Panc1 (cell line): ENCODE results near the gene NFATC2. TPM values are rescaled to one million over a fixed set of nuclear protein-coding genes. Genes with fewer than 3 reads are reported as not detected.

Experiments used
- ATAC-seq: fragments of 200-7000 bp; cut with Tn5 transposase; 2 replicates; pipeline ENCODE4 v1.9.1; 2020; ENCODE audit warnings: mild to moderate bottlenecking, moderate library complexity
- BruUV-seq: library from RNA; stranded (reverse); fragments of 400-500 nt; replicated peaks from 2 replicates; lab custom pipeline; 2021; lab: Mats Ljungman, UMichigan
- CTCF ChIA-PET: fragments of 300-600 bp; sonication (Branson Sonifier 250); formaldehyde crosslinking; loops from one replicate; lab custom pipeline; 2022; ENCODE audit warnings: antibody characterized with exemption; lab: Charles Lee
- POLR2A ChIA-PET: fragments of 300-600 bp; sonication (Branson Sonifier 250); formaldehyde crosslinking; loops from one replicate; lab custom pipeline; 2022; ENCODE audit warnings: antibody characterized with exemption; lab: Charles Lee
- DNase-seq: peaks from one replicate; pipeline ENCODE4 v3.0.0-alpha.2; 2010; ENCODE audit warnings: low read depth, low spot score
- H3K27ac ChIP-seq: 2 replicates; pipeline ENCODE4 v1.5.1; 2011; ENCODE audit warnings: mild to moderate bottlenecking, low read length, inconsistent platforms
- H3K27me3 ChIP-seq: fragments of 200-500 bp; sonication (Bioruptor generic); 2 replicates; pipeline ENCODE4 v1.6.0; 2014; ENCODE audit warnings: low read length, inconsistent platforms; ENCODE audit not compliant: control insufficient read depth, insufficient read depth
- H3K36me3 ChIP-seq: fragments of 200-500 bp; sonication (Bioruptor generic); 2 replicates; pipeline ENCODE4 v1.5.1; 2014; ENCODE audit warnings: inconsistent platforms, mild to moderate bottlenecking, low read length, moderate library complexity; ENCODE audit not compliant: control insufficient read depth, insufficient read depth
- H3K4me1 ChIP-seq: 2 replicates; pipeline ENCODE4 v1.5.1; 2011; ENCODE audit warnings: inconsistent platforms, mild to moderate bottlenecking, low read length, moderate library complexity; ENCODE audit not compliant: control insufficient read depth, insufficient read depth
- H3K4me3 ChIP-seq, 2 experiments: 2 replicates each; pipeline ENCODE4 v1.5.1; 2011 to 2012; ENCODE audit warnings: low read depth in 2 of 2, low read length in 2 of 2, mild to moderate bottlenecking in 2 of 2, inconsistent platforms in 1 of 2, moderate library complexity in 1 of 2
- H3K9me3 ChIP-seq: fragments of 200-500 bp; sonication (Bioruptor generic); 2 replicates; pipeline ENCODE4 v1.5.1; 2014; ENCODE audit warnings: low read depth, mild to moderate bottlenecking, inconsistent platforms, low read length, moderate library complexity; ENCODE audit not compliant: control insufficient read depth, insufficient read depth
- POLR2AphosphoS5 ChIP-seq: IDR thresholded peaks from 2 replicates; pipeline ENCODE4 v1.6.1; 2012; ENCODE audit warnings: mild to moderate bottlenecking, low read depth, low read length, moderate library complexity
- SIN3A ChIP-seq: IDR thresholded peaks from 2 replicates; pipeline ENCODE4 v1.6.1; 2012; ENCODE audit warnings: low read depth, mild to moderate bottlenecking, low read length, moderate library complexity, borderline replicate concordance; ENCODE audit not compliant: insufficient read depth
- TCF7L2 ChIP-seq: IDR thresholded peaks from 2 replicates; pipeline ENCODE4 v1.6.1; 2011; ENCODE audit warnings: mild to moderate bottlenecking, low read depth, low read length, inconsistent platforms
- in situ Hi-C: cut with HindIII; loops from 2 replicates; pipeline ENCODE4 v1.10.0; 2016; ENCODE audit warnings: low sequenced_read_pairs, low pct_unique_long_range_greater_than_20kb
- intact Hi-C: fragments of 100-400 bp; cut with micrococcal nuclease; formaldehyde crosslinking; loops from one replicate; pipeline ENCODE4 v1.10.0; 2022; ENCODE audit not compliant: unreplicated experiment
- total RNA-seq: library from RNA; stranded (reverse); gene quantifications from one replicate; pipeline ENCODE4 v1.2.1, GENCODE V29; 2021; ENCODE audit not compliant: unreplicated experiment
- TF ChIP-seq, protein P1 (sequence below): fragments of 450-650 bp; IDR thresholded peaks from 2 replicates; pipeline ENCODE4 v1.5.1; 2017; ENCODE audit warnings: mild to moderate bottlenecking
- TF ChIP-seq, protein P2 (sequence below), 2 experiments: IDR thresholded peaks; 2 replicates each; pipeline ENCODE4 v1.6.1; 2011 to 2012; ENCODE audit warnings: low read depth in 2 of 2, control low read depth in 1 of 2, low read length in 1 of 2, mild to moderate bottlenecking in 1 of 2, moderate library complexity in 1 of 2; ENCODE audit not compliant: insufficient read depth in 1 of 2

The NFATC2 gene
- total RNA-seq, 1 experiment from 2014 or later: 10.6 TPM

DNA sequence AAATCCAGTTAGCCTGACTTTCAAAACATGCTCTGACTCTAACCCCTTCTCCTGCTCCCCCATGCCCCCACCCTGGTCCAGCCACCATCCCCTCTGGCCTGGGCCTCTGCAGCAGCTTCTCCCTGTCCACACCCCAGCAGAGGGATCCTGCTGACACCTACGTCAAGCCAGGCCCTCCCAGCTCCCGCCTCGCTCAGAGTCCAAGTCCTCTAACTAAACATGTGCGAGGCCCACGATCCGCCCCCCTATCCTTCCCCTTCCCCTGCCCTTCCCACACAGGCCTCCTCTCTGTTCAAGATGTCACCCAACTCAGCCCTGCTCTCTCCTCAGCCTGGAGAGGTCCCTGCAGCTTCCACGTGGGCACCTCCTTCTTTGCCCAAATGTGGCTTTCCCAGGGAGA is 33.7 kb downstream of the NFATC2 start:
- TF ChIP-seq, protein P1, sequence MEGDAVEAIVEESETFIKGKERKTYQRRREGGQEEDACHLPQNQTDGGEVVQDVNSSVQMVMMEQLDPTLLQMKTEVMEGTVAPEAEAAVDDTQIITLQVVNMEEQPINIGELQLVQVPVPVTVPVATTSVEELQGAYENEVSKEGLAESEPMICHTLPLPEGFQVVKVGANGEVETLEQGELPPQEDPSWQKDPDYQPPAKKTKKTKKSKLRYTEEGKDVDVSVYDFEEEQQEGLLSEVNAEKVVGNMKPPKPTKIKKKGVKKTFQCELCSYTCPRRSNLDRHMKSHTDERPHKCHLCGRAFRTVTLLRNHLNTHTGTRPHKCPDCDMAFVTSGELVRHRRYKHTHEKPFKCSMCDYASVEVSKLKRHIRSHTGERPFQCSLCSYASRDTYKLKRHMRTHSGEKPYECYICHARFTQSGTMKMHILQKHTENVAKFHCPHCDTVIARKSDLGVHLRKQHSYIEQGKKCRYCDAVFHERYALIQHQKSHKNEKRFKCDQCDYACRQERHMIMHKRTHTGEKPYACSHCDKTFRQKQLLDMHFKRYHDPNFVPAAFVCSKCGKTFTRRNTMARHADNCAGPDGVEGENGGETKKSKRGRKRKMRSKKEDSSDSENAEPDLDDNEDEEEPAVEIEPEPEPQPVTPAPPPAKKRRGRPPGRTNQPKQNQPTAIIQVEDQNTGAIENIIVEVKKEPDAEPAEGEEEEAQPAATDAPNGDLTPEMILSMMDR: no peak
- TF ChIP-seq SIN3A (no peak), TCF7L2 (no peak), POLR2AphosphoS5 (no peak)
- TF ChIP-seq, protein P2, sequence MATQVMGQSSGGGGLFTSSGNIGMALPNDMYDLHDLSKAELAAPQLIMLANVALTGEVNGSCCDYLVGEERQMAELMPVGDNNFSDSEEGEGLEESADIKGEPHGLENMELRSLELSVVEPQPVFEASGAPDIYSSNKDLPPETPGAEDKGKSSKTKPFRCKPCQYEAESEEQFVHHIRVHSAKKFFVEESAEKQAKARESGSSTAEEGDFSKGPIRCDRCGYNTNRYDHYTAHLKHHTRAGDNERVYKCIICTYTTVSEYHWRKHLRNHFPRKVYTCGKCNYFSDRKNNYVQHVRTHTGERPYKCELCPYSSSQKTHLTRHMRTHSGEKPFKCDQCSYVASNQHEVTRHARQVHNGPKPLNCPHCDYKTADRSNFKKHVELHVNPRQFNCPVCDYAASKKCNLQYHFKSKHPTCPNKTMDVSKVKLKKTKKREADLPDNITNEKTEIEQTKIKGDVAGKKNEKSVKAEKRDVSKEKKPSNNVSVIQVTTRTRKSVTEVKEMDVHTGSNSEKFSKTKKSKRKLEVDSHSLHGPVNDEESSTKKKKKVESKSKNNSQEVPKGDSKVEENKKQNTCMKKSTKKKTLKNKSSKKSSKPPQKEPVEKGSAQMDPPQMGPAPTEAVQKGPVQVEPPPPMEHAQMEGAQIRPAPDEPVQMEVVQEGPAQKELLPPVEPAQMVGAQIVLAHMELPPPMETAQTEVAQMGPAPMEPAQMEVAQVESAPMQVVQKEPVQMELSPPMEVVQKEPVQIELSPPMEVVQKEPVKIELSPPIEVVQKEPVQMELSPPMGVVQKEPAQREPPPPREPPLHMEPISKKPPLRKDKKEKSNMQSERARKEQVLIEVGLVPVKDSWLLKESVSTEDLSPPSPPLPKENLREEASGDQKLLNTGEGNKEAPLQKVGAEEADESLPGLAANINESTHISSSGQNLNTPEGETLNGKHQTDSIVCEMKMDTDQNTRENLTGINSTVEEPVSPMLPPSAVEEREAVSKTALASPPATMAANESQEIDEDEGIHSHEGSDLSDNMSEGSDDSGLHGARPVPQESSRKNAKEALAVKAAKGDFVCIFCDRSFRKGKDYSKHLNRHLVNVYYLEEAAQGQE (IDR thresholded peaks at IDR 0.05; ENCODE audit: insufficient read depth in 1 of 2, low read depth in 2 of 2, low read length in 1 of 2): no peak
- Histone ChIP-seq H3K27me3 (no peaks in the 10 kb centered on the region), H3K9me3 (no peaks in the 10 kb centered on the region), H3K4me3 (no peak overlapping the region), H3K4me1 (peaks cover 19% of the 10 kb centered on the region; the same call in 1 of the 2 replicates), H3K27ac (no peak overlapping the region), H3K36me3 (no peaks in the 10 kb centered on the region)
- ATAC-seq: no peak
- DNase-seq: no peak
- CTCF ChIA-PET: no interaction called here
- BruUV-seq: no TSS peak
- POLR2A ChIA-PET: no interaction called here
- intact Hi-C loops (no loop called here), in situ Hi-C loops (no loop called here)

DNA sequence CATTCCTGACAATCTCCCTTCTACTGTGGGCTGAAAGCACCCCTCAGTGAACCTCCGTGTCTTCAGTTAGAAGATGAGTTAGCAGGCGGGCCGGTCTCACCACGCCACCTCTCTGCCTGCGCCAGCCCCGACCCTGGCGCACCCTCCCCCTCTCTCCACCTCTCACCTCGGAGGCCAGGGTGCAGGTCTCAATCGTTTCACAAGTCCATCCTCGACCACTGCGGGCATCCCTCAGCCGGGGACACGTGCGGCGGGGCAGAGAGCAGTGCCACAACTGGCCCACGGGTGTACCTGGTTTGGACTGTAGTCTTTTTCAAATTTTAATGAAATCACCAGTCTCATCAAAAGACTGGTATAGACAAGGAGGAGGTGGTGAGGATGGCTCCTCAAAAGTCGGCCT is 34.4 kb downstream of the NFATC2 start:
- Histone ChIP-seq H3K36me3 (no peaks in the 10 kb centered on the region), H3K4me1 (peaks cover 18% of the 10 kb centered on the region; the same call in 1 of the 2 replicates), H3K9me3 (no peaks in the 10 kb centered on the region), H3K27ac (no peak overlapping the region), H3K27me3 (no peaks in the 10 kb centered on the region), H3K4me3 (no peak overlapping the region)
- BruUV-seq: no TSS peak
- ATAC-seq: no peak
- CTCF ChIA-PET: no interaction called here
- DNase-seq: no peak
- in situ Hi-C loops: no loop called here
- POLR2A ChIA-PET: no interaction called here
- intact Hi-C loops: no loop called here
- TF ChIP-seq, protein P2 (IDR thresholded peaks at IDR 0.05; ENCODE audit: insufficient read depth in 1 of 2, low read depth in 2 of 2, low read length in 1 of 2): no peak
- TF ChIP-seq SIN3A (no peak), TCF7L2 (no peak), POLR2AphosphoS5 (no peak)
- TF ChIP-seq, protein P1: no peak
